NCI-H748 treated with DMSO at 0.1 percent for 48 hours (cell line): ENCODE measurements around the gene KIF14.
"Not testable (repeated sequence)": the region's sequence is repeated elsewhere in the genome, so short reads cannot be mapped to it uniquely, and the experiment has no call there.

Experiments used
- DNase-seq: peaks from one replicate; lab custom pipeline; 2025; lab: John Stamatoyannopoulos, UW

Gene KIF14

DNA sequence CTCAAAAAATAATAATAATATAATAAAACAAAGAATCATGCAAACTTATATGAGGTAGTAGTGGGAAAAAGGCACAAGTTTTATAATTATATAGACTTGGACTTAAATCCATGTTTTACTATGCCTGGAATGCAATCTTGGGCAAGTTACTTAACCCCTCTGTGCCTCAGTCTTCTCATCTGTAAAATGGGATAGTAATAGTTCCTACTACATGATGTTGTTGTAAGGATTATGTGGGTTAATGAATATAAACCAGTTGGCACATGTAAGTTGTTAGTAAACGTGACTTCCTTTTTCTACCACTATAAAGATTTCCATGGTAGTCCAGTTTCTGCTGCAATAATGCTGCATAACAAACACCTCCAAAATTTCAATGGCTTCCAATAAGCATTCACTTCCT, 10.8 kb upstream of the KIF14 start:
- no peak for DNase-seq

DNA sequence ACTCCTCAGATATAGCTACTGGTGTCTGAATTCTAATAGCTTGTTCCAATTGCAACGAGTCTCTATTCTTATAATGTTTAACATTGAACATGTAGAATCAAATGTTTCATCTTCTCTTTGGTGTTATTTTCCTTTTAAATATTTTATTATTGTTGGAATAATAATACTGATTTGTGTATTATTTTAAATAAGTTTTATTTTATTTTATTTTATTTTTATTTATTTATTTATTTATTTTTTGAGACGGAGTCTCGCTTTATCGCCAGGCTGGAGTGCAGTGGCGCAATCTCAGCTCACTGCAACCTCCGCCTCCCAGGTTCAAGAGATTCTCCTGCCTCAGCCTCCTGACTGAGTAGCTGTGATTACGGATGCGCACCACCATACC, 10.0 kb upstream of the KIF14 start:
- DNase-seq: not testable (repeated sequence)

DNA sequence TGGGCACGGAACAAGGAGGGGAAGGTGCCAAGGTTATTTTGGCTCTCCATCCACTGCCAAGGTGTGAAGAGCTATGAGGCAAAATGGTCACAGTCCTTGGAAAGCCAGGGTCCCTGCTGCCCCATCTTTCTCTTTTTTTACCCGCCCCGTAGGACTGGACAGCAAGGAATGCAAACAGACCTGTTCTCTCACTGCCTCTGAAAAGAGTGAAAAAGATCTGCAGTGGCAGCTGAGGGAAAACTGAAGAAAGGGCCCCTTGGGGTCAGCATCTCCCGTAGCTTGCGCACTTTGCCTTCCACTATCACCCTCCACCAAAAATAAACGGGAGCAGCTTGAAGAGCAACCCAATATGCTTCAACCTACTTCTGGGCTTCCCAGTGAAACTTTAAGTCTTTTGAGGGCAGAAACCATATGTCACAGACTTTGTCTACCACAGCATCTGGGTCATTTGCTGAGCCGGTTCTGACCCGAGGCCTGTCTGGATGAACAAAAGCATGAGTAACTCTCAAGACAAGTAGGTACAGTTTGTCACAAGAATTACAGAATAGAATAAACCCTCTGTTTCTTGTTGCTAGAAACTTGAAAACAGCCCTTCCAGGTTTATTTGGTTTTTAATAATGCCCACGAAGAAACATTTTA, 9.4 kb upstream of the KIF14 start:
- no peak for DNase-seq

DNA sequence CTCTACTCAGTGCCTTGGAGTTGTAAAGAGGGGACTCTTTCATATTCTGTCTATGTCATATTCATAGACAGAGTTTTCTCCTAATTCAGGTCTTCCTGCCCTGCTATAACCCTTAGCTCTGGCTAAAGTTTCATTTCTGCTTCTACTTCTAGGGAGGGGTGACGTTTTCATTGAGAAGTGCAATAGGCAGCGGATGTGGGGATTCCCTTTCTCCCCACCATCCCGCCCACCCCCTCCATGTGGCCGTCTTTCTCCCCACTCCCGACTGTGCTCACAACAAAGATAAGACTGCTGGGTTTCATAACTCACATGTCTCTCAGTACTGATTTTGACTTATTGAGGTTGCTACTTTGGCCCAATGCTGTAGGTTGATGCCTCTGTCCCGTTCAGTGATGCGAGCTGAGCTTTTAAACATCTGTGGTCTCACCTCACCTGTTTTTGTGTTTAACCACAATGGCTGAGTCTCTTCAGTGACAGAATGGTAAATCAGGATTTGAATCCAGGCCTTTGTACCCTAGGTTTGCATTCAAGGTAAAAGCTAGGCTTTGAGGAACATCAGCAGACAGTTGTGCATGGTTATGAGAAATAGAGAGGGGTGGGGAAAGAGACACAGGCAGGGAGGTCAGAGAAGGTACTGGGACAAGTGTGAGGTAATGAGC, 7.8 kb upstream of the KIF14 start:
- DNase-seq: no peak

DNA sequence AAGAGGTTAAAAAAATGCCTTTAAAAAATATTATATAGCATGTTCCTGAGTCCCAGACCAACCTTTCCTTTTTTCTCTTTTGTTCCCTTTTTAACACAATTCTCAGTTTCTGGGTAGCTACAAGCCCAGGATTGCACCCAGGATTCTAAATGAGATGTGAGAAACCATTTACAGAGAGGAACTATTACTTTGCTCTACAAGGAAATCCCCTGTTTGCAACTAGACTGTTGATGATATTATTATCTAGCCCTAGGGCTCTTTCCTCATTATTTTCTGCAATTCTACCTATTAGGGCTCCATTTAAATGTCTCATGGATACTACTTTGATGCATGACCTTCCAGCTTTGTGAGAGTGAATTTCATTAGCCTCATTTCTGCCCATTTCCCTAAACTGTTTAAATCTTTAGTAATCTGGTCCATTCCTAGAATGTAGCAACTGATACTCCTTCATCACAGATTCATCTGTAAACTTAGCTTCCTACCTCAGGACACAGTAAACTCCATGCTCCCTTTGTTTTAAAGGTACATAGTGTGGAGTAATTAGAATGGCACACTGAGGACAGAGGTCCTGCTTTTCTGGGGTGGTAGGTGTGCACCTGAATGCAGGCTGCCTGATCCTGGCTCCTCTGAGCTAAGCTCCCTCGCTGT, 7.1 kb upstream of the KIF14 start:
- no peak for DNase-seq

DNA sequence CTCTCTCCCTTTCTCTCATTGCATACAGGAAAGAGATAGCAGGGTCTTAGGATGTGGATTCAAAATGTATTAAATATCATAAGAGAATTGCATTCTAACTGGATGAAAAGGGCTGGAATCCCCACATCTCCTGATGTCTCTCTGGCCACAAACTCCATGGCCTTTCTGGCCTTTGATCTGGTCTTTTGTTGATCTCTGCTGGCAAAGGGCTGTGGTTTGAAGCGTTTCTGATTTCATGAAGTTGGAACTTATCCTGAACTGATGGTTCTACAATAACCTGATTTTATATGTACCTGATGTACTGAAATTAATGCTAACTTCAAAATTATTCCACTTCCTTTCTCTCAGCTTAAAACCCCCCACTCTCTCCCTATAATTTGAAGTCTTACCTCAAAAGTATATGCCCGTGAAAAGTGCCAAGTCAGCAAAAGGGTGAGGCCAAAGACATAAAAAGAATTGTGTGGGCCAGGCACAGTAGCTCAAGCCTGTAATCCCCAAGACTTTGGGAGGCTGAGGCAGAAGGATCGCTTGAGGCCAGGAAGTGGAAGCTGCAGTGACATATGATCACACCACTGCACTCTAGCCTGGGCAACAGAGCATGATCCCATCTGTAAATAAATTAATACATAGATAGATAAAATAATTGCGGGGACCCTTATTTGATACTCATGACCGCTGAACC, 6.4 kb upstream of the KIF14 start:
- no peak for DNase-seq

DNA sequence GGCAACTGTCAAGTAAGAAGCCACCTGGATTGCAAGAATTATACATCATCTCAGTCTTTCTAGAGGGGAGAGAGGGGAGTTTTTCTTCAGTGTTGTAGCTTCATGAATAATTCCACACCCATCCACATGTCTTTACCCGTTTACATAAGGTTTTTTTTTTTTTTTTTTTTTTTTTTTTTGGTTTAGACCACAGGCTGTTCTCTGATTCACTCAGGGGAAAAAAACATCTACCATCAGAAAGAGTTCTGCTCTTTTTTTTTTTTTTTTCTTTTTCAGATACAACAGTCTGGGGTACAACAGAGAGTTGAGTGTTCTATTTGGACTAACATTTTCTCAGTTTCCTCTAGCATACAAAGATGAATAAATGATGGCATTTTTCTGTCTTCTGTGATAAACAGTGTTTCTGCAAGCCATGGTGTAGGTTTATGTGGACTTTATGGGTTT, 4.9 kb upstream of the KIF14 start:
- DNase-seq: no peak

DNA sequence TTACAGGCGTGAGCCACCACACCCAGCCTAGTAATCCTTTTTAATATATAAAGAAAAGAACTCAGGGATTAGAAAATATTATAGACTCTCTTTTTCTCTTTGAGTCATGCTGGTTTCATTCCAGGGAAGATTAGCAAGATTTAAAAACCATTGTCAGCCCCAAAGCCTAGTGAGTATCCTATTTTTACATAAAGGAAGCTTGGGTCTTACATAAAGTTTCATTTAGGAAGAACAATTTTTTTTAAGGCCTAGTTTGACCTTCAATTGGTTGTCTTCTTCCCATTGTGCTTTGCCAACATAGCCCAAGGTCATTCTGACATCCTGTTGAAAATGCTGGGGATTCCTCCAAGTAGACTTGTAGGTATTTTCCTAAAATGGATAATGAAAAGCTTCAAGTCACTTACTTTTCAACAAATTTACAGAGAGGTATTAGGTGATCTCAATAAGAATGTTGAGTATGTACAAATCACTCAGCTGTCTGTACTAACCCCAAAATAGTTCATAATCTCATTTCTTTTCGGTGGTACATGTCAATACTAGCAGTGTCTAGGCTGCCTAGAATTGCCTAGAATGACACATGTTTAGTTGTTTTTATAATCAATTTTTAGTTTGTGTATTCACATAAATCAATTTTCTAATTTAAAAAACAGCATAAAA, 4.3 kb upstream of the KIF14 start:
- no peak for DNase-seq

DNA sequence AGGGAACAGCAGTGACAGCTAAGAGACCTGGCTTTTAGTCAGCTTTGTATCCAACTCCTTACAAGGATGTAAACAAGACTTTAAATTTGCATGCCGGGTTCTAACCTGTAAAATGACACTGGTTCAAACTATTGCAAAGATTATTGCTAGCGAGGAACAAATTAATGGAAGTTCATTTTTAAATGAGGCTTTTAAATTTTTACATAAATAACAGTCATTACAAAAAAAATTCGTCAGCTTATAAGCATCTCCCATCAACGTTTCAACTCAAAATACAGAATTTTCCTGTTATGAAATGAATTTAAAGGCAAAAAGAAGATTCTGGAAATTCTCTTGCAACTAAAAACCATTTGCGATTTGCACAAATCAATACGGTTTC, 668 bp downstream of the KIF14 start:
- no peak for DNase-seq

DNA sequence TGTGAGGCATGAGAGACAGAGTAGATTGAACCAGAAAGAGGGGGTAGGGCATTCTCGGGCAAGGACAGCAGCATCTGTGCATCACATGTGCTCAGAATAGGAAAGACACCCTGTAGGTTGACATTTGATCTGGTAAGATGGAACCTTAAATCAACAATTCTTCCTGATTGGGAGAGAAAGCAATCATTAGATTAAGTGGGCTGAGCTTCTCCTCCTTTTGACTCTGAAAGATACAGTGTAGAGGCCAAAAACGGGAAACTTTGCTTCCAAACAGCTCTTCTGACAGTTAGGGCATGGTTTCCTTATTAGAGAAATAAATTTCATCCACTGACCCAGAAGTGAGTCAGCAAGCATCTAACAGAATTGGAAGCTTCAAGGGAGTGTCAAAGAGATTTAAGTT, 9.7 kb downstream of the KIF14 start:
- no peak for DNase-seq

DNA sequence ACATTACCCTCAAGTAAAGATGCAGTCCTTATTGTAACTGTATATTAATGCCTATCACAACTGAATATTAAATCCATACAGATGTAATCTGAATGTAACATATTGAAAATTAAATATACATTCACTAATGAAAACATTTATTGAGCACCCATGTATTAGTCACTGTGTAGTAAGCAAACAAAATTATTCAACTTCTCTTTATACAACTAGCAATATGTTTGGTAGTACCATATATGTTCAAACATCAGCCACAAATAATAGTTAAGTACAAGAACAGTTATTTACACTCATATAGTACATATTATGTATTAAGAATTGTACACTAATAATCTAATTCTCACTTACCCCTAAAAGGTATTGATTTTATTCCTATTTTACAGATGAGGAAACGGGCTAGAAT, 17.9 kb downstream of the KIF14 start:
- no peak for DNase-seq

DNA sequence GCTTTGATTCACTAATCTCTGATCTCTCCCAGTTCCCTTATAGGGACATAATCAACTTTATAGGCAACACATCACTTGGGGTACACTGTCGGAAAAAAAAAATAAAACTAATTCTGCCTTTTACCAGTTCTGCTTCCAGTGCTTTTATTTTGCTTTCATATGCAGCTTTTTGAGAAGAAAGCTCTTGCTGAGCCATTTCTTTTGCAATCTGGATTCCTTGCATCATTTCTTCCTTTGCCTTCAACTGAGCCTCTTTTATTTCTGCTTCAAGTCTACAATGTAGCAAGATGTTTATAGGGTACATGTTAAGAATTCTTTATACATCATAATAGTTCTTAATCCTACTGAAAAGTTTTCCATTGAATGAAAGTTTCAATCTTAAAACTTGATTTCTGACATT, 30.6 kb downstream of the KIF14 start:
- DNase-seq: no peak

DNA sequence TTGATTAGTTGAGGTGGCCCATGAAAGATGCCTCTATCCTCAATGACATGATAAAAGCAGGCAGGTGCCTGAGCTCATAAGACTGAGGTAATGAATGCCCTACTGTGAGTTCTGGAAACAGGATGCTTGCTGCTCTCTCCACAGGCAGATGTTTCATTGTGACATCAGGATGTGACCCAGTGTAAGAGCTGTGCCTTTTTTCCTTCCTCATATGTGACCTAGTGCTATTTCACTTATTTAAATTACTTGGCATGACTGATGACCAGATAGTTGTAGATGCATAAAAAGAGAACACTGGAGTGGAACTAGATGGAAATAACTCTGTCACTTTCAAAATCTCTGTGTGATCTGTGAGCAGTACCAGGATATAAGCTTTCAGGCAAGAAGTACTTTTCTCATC, 31.9 kb downstream of the KIF14 start:
- DNase-seq: no peak

DNA sequence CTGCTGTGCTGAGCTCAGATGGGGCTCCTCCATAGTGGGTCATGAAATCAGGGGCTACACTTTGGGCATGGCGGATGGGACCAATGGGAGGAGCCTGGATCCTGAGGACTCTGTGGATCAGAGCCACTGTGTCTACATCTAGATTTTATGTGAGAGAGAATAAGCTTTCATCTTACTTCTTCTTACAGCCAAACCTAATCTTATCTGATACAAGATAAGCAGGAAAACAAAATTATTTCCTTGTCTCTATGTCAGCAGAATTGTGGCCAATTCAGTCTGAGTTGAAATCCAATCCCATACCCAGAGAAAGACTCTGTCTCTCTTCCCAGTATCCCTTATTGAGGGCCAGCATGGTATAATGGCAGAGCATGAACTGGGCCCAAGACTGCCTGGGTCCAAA, 56.2 kb downstream of the KIF14 start:
- DNase-seq: no peak

DNA sequence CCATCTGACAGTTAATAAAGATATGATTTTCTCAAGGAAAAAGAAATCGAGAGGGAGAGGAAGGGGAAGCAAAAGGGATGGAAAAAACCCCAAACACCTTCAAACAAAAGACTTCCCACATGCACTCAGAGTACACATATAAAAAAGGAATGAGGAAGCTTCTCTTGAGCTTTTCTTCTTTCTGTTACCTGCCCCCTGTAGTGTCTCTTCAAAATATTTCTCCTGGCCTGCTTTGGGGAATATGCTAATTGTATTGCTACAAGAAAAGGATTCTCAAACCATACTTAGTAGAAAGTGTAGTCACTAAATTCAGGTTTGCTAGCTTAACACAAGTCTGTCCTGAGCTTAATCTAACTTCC, 58.7 kb downstream of the KIF14 start:
- DNase-seq: no peak

DNA sequence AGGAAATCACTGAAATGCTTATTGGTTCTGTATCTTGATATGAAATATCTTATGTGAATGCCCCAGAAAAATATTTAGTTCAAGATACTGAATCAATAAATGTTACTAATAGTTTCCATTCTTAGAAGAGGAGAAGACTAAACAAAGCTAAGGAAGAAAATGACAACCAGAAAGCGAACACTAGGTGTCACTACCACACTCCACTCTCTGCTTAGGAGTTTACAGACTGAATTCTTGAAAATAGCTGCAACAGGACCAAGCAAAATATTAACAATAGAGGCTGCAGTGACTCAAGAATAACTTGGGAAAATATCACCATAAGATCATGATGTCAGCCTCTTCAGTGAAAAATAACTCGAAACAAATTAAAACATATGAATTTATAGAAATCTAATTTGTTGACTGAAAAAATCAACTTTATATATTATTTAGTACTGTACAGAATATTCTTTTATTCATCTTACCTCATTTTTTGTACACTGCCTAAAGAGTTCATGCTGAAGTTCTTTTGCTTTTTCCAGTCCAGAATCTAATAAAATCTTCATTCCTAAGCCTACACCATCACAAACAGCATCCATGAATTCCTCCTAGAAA, 61.6 kb downstream of the KIF14 start:
- DNase-seq: no peak

DNA sequence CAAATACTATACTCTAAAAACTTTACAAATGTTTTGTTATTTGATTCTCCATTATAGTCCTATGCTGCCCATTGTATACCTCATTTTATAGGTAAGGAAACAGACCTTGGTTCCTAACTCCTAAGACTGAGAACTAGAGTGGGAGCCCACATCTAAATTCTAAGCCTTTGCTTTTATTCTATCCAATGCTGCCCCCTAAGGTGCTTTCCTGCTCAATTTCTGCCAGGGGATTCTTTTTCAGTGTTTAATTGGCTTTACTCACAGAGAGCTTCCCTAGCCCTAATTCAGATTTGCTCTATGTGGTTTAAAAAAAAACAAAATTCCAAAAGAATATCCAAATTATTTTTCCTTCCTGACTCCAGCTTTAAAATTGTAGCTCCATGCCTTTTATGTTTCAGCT, 64.5 kb downstream of the KIF14 start:
- no peak for DNase-seq

DNA sequence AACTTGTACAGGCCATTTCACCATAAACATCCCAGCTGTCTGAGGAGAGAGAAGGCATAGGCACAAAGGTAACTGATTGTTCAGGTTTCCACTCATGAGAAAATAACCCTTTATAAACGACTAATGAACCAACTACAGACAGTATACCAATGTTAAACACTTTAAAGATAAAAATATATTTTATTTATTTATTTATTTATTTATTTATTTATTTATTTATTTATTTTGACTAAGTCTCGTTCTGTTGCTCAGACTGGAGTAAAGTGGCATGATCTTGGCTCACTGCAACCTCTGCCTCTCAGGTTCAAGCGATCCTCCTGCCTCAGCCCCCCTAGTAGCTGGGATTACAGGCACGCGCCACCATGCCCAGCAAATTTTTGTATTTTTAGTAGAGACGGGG, 67.8 kb downstream of the KIF14 start:
- not testable (repeated sequence) for DNase-seq

DNA sequence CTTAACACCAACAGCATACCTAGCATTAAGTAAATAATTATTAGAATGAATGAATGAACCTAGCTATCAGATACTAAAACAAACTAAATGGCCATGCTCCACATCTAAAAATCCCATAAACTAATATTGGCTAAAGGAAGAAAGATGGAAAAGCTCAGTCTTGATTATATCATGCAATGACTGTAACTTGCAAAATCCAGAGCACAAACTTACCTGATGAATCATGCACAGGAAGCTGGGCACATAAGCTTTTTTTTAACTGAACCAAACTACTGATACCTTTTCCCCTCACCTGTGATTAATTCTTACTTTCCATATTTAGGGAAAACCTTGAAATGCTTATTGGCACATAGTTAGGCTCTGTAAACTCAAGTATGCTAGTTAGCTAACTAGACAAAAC, 70.2 kb downstream of the KIF14 start:
- DNase-seq: no peak

DNA sequence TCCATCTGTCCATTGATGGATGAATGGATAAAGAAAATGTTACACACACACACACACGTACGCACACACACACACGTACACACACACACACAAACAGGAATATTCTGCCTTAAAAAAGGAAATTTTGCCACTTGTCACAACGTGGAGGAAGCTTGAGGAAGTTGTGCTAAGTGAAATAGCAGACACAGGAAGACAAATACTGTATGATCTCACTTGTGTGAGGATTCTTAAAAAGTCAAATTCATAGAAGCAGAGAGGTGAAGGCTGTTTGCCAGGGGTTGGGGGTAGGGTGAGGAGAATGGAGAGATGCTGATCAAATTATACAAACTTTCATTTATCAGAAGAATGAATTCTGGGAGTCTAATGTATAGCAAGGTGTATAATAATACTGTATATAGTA, 73.2 kb downstream of the KIF14 start:
- DNase-seq: no peak

DNA sequence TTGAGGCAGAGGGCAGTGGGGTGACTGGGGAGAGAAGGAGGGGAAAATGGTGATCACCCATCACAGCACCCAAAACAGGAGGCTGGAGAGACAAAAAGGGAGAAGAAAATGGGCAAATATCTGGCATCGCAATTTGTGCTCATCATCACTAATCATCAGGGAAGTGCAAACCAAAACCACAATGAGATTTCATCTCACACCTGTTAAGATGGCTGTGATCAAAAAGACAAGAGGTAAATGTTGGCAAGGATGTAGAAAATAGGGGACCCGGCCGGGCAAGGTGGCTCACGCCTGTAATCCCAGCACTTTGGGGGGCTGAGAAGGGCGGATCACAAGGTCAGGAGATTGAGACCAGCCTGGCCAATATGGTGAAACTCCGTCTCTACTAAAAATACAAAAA, 74.0 kb downstream of the KIF14 start:
- no peak for DNase-seq

DNA sequence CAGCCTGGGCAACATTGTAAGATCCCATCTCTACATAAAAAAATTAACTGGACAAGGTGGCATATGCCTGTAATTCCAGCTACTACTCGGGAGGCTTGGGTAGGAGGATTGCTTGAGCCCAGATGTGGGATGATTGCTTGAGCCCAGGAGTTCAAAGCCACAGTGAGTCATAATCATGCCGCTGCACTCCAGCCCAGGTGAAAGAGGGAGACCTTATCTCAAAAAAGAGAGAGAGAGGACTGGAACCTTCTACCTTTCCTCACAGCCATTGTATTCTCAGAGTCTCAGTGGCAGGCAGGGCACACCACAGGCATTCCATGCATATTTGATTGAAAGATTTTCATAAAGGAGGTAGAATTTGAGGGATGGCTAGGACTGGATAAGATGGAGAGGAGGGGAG, 78.4 kb downstream of the KIF14 start:
- DNase-seq: no peak
